Activated CD8-positive, alpha-beta memory T cell treated with anti-CD3 and anti-CD28 coated beads for 24 hours (primary cell): Measurements from ENCODE around the gene MRFAP1L1.

Experiments used
- DNase-seq: peaks from one replicate; pipeline ENCODE4 v3.0.0-alpha.2; 2020

Gene MRFAP1L1

GRCh38 chr4:6715704-6716017, 6.0 kb upstream of the MRFAP1L1 start:
- no peak for DNase-seq

DNA sequence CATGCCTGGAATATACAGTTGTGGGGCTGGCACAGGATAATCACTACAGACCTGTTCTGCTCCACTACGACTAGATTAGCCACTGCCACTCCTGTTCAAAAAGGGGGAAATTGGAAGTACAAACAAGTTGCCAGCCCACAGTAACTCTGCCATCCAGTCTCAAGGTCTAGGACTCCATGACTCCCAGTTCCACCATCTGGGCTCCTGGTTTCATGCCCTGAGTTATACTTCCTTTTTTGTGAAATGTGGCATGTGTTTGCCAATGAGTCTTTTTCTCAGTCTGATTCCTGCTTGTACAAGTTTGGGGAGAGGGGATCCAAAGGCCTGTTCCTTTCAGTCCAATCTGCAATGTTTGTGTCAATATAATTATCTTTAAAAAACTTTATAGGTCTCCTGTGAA, 5.3 kb upstream of the MRFAP1L1 start:
- DNase-seq, result no peak

- DNase-seq, result no peak
These were observed 1.3 kb upstream of the MRFAP1L1 start for GRCh38 chr4:6710996-6711395.

DNA sequence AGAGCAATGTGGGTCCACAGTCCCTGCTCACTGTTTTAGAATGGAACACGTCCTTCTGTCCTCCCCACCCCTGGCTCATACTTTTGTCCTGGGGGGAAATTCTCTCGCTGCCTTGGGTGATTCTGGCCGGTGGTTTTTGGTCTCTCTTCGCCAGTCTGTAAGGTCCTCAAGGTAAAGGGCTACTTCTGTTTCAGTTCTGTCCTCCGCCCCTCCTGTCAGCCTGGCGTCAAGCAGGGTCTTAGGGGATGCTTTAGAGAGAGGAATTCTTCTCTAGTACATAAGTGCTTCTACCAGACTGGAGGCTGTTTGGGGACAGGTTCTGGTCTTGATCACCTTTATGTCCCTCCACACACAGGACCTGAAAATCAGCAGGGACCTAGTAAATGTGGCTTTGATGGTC, 617 bp upstream of the MRFAP1L1 start:
- DNase-seq, result no peak

- no peak for DNase-seq
These were observed 3.5 kb downstream of the MRFAP1L1 start for GRCh38 chr4:6706173-6706572.

GRCh38 chr4:6705646-6706045, 4.0 kb downstream of the MRFAP1L1 start:
- DNase-seq, result no peak

DNA sequence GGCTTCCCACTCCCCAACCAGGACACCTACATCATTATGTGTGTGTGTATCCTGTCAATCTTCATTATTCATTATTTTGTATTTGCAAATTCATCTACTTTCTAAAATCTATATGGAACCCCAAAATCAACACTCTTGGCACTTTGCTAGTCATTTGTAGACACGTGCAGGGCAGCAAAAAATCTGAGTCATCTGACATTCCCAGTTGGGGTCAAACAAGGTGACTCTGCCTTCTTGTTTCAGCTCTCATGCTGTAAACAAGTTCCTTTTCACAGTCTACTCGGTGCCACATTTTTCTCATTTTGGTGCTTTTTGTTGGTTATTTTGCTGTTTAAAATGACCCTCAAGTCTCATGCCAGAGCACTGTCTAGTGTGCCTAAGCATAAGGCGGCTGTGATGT, 5.9 kb downstream of the MRFAP1L1 start:
- DNase-seq, result no peak

DNA sequence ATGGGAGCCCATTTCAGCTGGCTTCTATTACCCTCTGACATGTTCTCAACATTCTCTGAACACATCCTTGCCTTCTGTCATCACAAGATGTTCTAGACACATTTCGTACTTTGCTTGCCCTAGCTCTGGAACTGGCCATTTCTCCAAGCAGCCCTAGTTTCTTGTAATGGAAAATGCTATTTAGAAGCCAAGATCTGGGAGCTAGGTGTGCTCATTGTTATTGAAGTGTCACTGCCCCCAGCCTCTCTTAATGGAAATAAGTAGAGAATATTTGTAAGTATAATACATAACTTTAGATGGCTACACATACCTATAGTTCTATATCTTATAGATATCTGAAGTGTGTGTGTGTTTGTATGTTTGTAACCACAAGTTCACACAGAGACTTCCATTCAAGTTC, 6.9 kb downstream of the MRFAP1L1 start:
- no peak for DNase-seq

- DNase-seq, result no peak
These were observed 8.3 kb downstream of the MRFAP1L1 start for GRCh38 chr4:6701371-6701770.

DNA sequence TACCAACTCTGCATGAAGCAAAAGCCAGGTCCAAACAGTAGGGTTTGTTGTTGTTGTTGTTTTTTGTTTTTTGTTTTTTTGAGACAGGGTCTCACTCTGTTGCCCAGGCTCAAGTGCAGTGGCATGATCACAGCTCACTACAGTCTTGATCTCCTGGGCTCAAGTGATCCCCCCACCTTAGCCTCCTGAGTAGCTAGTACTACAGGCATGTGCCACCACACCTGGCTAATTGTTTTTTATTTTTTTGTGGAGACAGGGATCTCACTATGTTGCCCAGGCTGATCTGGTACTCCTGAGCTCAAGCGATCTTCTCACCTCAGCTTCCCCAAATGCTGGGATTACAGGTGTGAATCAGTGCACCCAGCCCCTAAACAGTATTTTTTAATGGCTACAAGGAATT, 9.8 kb downstream of the MRFAP1L1 start:
- no peak for DNase-seq

DNA sequence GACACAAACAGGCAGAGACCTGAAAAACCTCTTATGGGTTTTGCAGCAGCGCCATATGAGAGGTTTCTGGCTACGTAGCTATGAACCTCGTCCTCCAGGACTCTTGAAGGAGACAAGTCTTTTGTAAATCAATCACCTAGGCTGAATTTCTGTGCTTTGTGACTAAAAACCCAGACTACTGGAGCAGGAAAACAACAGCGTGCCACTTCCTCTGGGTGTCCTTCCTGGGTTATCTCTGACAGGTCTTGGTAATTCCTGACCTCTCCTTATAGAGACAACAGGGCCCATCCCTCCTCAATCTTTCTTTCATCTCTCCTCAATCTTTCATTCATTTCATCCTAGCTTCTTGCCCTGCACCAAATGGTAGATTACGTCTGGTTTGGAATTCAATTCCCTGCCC, 10.3 kb downstream of the MRFAP1L1 start:
- DNase-seq, result no peak

- DNase-seq, result no peak
These were observed 12.5 kb downstream of the MRFAP1L1 start for GRCh38 chr4:6697131-6697530.

DNA sequence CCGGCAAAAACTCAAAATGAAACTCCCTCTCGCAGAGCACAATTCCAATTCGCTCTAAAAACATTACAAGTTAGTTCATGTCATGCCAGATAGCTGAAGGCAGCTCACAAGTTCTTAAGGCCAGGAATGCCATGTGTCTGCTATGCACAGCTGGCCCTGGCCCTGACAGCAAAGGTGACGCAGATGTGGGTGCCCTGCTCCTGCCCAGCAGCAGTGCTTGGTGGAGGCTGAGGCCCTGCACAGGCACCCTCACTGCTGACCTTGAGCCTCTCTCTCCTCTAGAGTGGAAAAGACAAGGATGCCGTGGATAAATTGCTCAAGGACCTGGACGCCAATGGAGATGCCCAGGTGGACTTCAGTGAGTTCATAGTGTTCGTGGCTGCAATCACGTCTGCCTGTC, 13.1 kb downstream of the MRFAP1L1 start:
- DNase-seq, result no peak

DNA sequence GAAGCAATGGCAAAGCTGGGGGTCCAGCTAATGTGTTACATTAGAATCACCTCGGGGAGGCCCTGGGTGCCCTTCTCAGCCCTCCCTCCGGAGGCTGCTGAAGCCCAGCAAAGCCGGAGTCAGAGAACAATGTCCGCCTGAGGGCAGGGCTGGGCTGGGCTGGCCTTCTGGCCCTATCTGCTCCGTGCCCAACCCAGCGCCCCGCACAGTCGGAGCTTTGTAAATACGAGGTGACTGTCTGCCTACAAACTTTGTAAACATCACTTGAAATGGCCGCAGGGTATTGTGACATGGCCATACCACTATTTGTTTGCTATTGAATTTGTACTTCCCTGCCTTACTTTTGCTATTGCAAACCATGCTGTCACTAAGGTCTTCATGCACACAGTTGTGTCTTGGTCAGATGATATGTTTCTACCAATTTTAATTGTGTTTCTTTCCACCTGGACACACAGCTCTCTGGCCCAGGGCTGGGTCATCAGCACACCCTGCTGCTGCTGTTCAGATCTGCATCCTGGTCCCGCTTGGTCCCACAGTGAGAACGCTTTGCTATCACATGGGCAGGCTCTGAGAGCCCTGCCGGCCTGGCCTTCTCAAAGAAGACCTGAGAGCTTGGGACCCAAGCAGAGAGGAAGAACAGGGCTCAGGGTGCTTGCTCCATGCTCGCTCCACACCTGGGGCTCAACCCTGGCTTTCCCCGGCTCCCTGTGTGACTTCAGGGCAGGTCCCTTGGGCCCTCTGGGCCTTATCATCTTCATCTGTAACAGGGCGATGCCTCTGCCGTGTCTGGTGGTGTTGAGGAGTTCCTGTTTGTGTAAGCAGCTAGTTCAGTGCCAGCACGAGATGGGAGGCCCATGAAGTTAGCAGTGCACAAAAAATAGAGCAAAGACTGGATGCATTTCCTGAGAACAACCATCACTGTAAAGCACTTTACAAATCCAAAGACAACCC, 13.7 kb downstream of the MRFAP1L1 start:
- peak; percentile 71 for DNase-seq

DNA sequence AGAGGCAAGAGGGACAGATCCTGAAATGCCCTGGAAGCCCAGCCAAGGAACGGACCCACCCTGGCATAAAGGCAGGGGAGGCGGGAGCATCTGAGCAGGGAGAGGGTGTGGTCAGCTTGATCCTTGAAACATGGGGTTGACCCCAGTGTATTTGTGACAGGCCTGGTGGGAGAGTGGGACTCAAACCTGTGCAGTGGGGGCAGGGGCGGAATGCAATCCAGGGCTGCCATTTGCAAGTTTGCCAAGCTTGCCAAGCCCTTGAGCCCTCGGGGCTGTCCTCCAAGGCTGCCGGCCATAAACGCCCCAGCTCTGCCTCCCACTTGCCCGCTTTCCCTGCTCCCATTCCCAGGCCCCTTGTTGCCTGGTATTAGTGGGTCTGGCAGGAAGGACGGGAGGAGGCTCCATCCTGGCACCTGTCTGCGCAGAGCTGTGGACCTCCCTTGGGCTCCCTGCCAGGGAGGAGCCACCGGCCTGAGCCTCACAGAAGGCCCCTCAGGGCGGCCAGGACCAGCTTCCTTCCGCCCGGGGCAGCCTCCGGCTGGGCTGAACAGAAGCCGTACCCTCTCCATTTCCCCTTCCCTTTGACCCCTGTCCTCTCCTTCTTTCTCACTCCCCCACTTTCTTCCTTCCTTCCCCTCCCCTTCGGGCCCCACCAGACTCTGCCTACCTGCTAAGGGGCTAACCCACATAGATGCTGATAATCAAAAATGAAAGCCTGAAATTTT, 15.3 kb downstream of the MRFAP1L1 start:
- DNase-seq, result no peak

- no peak for DNase-seq
These were observed 16.2 kb downstream of the MRFAP1L1 start, which contains the start of gene S100P for GRCh38 chr4:6693231-6694176. Gene S100P, plus strand, starts transcription at chr4:6693878. Its CDS starts 55 bp downstream, at chr4:6693933.

- DNase-seq, result no peak
These were observed 16.9 kb downstream of the MRFAP1L1 start for GRCh38 chr4:6692806-6693205.

DNA sequence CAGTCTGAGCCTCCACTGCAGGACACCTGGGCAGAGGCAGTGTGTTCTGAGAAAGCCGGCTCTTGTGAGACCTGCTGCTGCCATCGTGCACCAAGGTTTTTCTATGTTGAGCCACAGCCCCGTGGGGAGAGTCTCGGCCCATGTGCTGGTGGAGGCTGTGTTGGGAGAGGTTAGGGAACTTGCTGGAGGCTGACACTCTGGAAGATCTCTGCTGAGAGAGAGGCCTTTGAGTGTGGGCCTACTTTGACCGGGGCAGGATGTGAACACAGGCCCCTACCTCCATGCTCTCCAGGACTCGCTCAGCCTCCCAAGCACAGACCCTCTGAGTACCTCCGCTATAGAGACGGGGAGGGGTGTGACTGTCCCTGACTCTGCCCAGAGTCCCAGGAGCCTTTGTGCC, 17.3 kb downstream of the MRFAP1L1 start:
- no peak for DNase-seq

DNA sequence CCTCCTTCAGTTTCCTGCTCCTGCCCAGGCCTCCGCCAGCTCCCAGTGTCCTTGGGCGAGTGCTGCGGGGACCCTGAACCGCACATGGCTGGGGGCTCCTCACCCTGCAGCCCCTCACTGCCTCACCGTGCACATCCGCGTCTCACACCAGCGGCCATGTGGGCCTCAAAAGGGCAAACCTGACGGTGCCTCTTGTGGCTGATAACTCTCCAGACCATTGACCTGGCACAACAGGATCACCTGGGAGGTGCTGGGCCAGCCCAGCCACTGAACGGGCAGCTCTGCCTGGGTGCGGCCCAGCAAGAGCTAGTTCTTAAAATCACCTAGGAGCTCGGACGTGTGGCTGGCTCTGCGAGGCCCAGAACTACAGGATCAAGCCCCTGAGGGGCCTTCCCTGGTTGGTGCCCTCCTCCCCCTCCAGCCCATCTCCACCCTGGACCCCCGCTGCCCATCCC, 20.1 kb downstream of the MRFAP1L1 start:
- DNase-seq, result no peak

GRCh38 chr4:6688879-6689505, 20.7 kb downstream of the MRFAP1L1 start:
- peak; percentile 87 for DNase-seq

- no peak for DNase-seq
These were observed 21.5 kb downstream of the MRFAP1L1 start for GRCh38 chr4:6687947-6688878.
